Kidney (tissue), 14 donors: ENCODE measurements around the gene ARHGAP1. TPM values are rescaled to one million over a fixed set of nuclear protein-coding genes. Genes with fewer than 3 reads are reported as not detected.

Source experiments
- DNase-seq, 5 donors: peaks; one replicate each; pipeline ENCODE4 v3.0.0-alpha.2; 2013 to 2020
- FAIRE-seq: peaks from 2 replicates; lab custom pipeline; 2012; peaks lifted over from hg19 to GRCh38; lab: Jason Lieb, UNC
- H3K27ac ChIP-seq, 2 donors: one replicate each; pipeline ENCODE4 v1.7.0; 2013; ENCODE audit warnings: low read depth in 2 of 2, low read length in 2 of 2, inconsistent platforms in 1 of 2
- H3K27me3 ChIP-seq: one replicate; pipeline ENCODE4 v1.7.1; 2013; ENCODE audit warnings: low read length, inconsistent platforms; ENCODE audit not compliant: control insufficient read depth, insufficient read depth
- H3K36me3 ChIP-seq, 3 donors: one replicate each; pipeline versions ENCODE4 v1.7.0 to v1.7.1; 2013; ENCODE audit warnings: low read length in 3 of 3, control low read depth in 1 of 3, inconsistent platforms in 1 of 3; ENCODE audit not compliant: insufficient read depth in 3 of 3, control insufficient read depth in 2 of 3
- H3K4me1 ChIP-seq, 3 donors: one replicate each; pipeline versions ENCODE4 v1.7.0 to v1.7.1; 2013; ENCODE audit warnings: low read length in 3 of 3, inconsistent platforms in 1 of 3, low read depth in 1 of 3; ENCODE audit not compliant: control insufficient read depth in 2 of 3, insufficient read depth in 2 of 3
- H3K4me3 ChIP-seq, 3 donors: one replicate each; pipeline versions ENCODE4 v1.7.0 to v1.8.1; 2013; ENCODE audit warnings: low read length in 3 of 3, control low read depth in 1 of 3, inconsistent platforms in 1 of 3
- H3K9ac ChIP-seq, 3 donors: one replicate each; pipeline versions ENCODE4 v1.7.0 to v1.7.1; 2013; ENCODE audit warnings: low read length in 3 of 3, control low read depth in 1 of 3, inconsistent platforms in 1 of 3
- H3K9me3 ChIP-seq, 3 donors: one replicate each; pipeline versions ENCODE4 v1.7.0 to v1.7.1; 2013; ENCODE audit warnings: low read length in 3 of 3, control low read depth in 1 of 3, inconsistent platforms in 1 of 3; ENCODE audit not compliant: control insufficient read depth in 2 of 3, insufficient read depth in 1 of 3
- intact Hi-C: fragments of 100-400 bp; cut with DNase I; formaldehyde crosslinking; loops from one replicate; pipeline ENCODE4 v1.11.1; 2022
- polyA plus RNA-seq: library from polyadenylated mRNA; stranded (reverse); fragments of 350-450 nt; fragmentation: Illumina TruSeq; extraction: RNeasy Lipid Tissue Mini Kit (QIAGEN cat#74804); gene quantifications from one replicate; pipeline ENCODE4 v1.2.3, GENCODE V29; 2014; ENCODE audit warnings: low read depth, low replicate concordance; ENCODE audit not compliant: insufficient read depth
- total RNA-seq: library from RNA; stranded (reverse); fragmentation: NEBNext Ultra II Directional; extraction: Animal tissue kit (Norgen Biotek cat#: 25700); gene quantifications from one replicate; pipeline ENCODE4 v1.2.1, GENCODE V29; 2021
- TF ChIP-seq, protein P1 (sequence below): IDR thresholded peaks from 3 replicates; pipeline ENCODE4 v1.5.1; 2012; ENCODE audit warnings: mild to moderate bottlenecking, moderate library complexity, borderline replicate concordance; ENCODE audit not compliant: insufficient read depth; ENCODE audit errors: extremely low read depth
- donor health status: control.
- donor health status: control.
- donor health status: control.
- donor health status: control.
- donor health status: control.
- donor health status: DM: yes; HTN: yes; CAD: no.
- donor health status: Normal renal cell carcinoma (clear cell type).

The ARHGAP1 gene
- total and polyA plus RNA-seq, 2 donors from 2014 or later = 35.5 to 137 TPM

- no peak overlapping the region for H3K27ac ChIP-seq
- no peaks in the 10 kb centered on the region for H3K4me1 ChIP-seq
- H3K27me3 ChIP-seq = no peaks in the 10 kb centered on the region
- intact Hi-C loops = no loop called here
- H3K9ac ChIP-seq = no peak overlapping the region
- no peaks in the 10 kb centered on the region for H3K9me3 ChIP-seq
- H3K36me3 ChIP-seq = peaks cover 13 to 57% (median 16%) of the 10 kb centered on the region in 3 donors
- no peak overlapping the region for H3K4me3 ChIP-seq
- FAIRE-seq (no peak), DNase-seq (peak in 1 of 5 donors; percentile 3)
- TF ChIP-seq, protein P1, sequence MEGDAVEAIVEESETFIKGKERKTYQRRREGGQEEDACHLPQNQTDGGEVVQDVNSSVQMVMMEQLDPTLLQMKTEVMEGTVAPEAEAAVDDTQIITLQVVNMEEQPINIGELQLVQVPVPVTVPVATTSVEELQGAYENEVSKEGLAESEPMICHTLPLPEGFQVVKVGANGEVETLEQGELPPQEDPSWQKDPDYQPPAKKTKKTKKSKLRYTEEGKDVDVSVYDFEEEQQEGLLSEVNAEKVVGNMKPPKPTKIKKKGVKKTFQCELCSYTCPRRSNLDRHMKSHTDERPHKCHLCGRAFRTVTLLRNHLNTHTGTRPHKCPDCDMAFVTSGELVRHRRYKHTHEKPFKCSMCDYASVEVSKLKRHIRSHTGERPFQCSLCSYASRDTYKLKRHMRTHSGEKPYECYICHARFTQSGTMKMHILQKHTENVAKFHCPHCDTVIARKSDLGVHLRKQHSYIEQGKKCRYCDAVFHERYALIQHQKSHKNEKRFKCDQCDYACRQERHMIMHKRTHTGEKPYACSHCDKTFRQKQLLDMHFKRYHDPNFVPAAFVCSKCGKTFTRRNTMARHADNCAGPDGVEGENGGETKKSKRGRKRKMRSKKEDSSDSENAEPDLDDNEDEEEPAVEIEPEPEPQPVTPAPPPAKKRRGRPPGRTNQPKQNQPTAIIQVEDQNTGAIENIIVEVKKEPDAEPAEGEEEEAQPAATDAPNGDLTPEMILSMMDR = no peak
Observed at GRCh38 chr11:46745328-46745727, 44.9 kb upstream of the ARHGAP1 start.

GRCh38 chr11:46743693-46744339 lies 43.4 kb upstream of the ARHGAP1 start:
- DNase-seq = no peak
- intact Hi-C loops = no loop called here
- H3K9ac ChIP-seq = no peak overlapping the region
- no peak overlapping the region for H3K4me3 ChIP-seq
- no peak for FAIRE-seq
- no peaks in the 10 kb centered on the region for H3K9me3 ChIP-seq
- peaks cover 9 to 51% (median 11%) of the 10 kb centered on the region in 3 donors for H3K36me3 ChIP-seq
- H3K27me3 ChIP-seq = no peaks in the 10 kb centered on the region
- TF ChIP-seq, protein P1 = no peak
- no peak overlapping the region for H3K27ac ChIP-seq
- no peaks in the 10 kb centered on the region for H3K4me1 ChIP-seq

DNA sequence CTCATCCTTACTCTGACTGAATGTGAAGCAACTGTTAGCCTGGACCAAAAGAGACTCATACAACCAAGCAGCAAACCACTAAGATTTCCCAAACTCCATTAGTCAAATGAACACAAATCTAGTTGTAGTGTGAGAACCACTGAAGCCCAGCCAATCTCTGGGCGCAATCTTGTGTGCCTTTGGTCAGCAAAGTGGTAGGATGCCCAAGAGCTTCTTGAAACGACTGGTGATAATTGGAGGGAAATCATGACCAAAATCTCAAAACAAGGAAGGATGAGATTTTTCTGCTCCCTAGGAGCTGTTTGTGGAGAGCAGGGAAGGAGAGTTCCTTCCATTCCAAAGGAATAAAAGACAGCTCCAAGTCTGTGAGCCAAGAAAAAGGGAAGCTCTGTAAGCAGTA lies 42.6 kb upstream of the ARHGAP1 start:
- no peak overlapping the region for H3K9ac ChIP-seq
- no peak for FAIRE-seq
- peak in 1 of 5 donors; percentile 15 for DNase-seq
- no peaks in the 10 kb centered on the region for H3K9me3 ChIP-seq
- no peak overlapping the region for H3K4me3 ChIP-seq
- intact Hi-C loops = no loop called here
- H3K27me3 ChIP-seq = no peaks in the 10 kb centered on the region
- no peaks in the 10 kb centered on the region for H3K4me1 ChIP-seq
- H3K36me3 ChIP-seq = peaks cover 9 to 47% (median 11%) of the 10 kb centered on the region in 3 donors
- TF ChIP-seq, protein P1 = no peak
- H3K27ac ChIP-seq = no peak overlapping the region
